HG02798 (cell line): ENCODE measurements around the gene ZNF628.
A peak's percentile ranks its signal among the peaks of the same experiment; 100 is the strongest.
"Not testable (repeated sequence)": the region's sequence is repeated elsewhere in the genome, so short reads cannot be mapped to it uniquely, and the experiment has no call there.

ENCODE experiments used
- ATAC-seq: cut with Tn5 transposase; IDR thresholded peaks from one replicate; pipeline ENCODE4 v1.9.1; 2021; ENCODE audit warnings: mild to moderate bottlenecking; ENCODE audit not compliant: unreplicated experiment, poor library complexity

Gene ZNF628

GRCh38 chr19:55493645-55494171 is 17.3 kb downstream of the ZNF628 start:
- no peak for ATAC-seq

- ATAC-seq: no peak
Observed at GRCh38 chr19:55494172-55494761, 17.9 kb downstream of the ZNF628 start.

- no peak for ATAC-seq
Observed at GRCh38 chr19:55495646-55496349, 19.4 kb downstream of the ZNF628 start.

- ATAC-seq: not testable (repeated sequence)
Observed at GRCh38 chr19:55496820-55497219, 20.4 kb downstream of the ZNF628 start.

- ATAC-seq: no peak
Observed at GRCh38 chr19:55497763-55498162, 21.3 kb downstream of the ZNF628 start.

- no peak for ATAC-seq
Observed at GRCh38 chr19:55498246-55498840, 21.9 kb downstream of the ZNF628 start.

- no peak for ATAC-seq
Observed at GRCh38 chr19:55500368-55500952, 24.0 kb downstream of the ZNF628 start.

GRCh38 chr19:55502197-55502952 is 26.0 kb downstream of the ZNF628 start:
- ATAC-seq: no peak

- no peak for ATAC-seq
Observed at GRCh38 chr19:55503157-55503501, 26.7 kb downstream of the ZNF628 start.

GRCh38 chr19:55503502-55504251 is 27.3 kb downstream of the ZNF628 start:
- ATAC-seq: peak; percentile 93

- ATAC-seq: no peak
Observed at GRCh38 chr19:55504252-55504603, 27.8 kb downstream of the ZNF628 start.

- ATAC-seq: no peak
Observed at GRCh38 chr19:55504981-55505380, 28.6 kb downstream of the ZNF628 start.

- no peak for ATAC-seq
Observed at GRCh38 chr19:55508120-55508519, 31.7 kb downstream of the ZNF628 start.

- peak; percentile 98 for ATAC-seq
Observed at GRCh38 chr19:55516878-55517620, 40.6 kb downstream of the ZNF628 start.

GRCh38 chr19:55519451-55520311 is 43.3 kb downstream of the ZNF628 start:
- no peak for ATAC-seq

GRCh38 chr19:55520691-55521292 is 44.4 kb downstream of the ZNF628 start:
- ATAC-seq: no peak

- no peak for ATAC-seq
Observed at GRCh38 chr19:55525289-55526101, 49.1 kb downstream of the ZNF628 start.
